GM21367 (cell line): Measurements from ENCODE around the gene NT5C1B.
"Not testable (repeated sequence)": the region's sequence is repeated elsewhere in the genome, so short reads cannot be mapped to it uniquely, and the experiment has no call there.

Source experiments
- ATAC-seq: cut with Tn5 transposase; IDR thresholded peaks from one replicate; pipeline ENCODE4 v1.9.1; 2021; ENCODE audit not compliant: unreplicated experiment

Gene NT5C1B

GRCh38 chr2:18589354-18589753 lies at the start of gene NT5C1B:
TSS of gene NT5C1B (minus strand) at chr2:18589569. CDS start at chr2:18589468, 101 bp downstream.
- no peak for ATAC-seq

- no peak for ATAC-seq
These were observed 47.8 kb upstream of the NT5C1B start for GRCh38 chr2:18637196-18637595.

GRCh38 chr2:18632699-18633098 lies 43.3 kb upstream of the NT5C1B start:
- ATAC-seq, result not testable (repeated sequence)

- ATAC-seq, result no peak
These were observed 41.6 kb upstream of the NT5C1B start for GRCh38 chr2:18630941-18631340.

- no peak for ATAC-seq
These were observed 41.2 kb upstream of the NT5C1B start for GRCh38 chr2:18630541-18630940.

- no peak for ATAC-seq
These were observed 40.7 kb upstream of the NT5C1B start for GRCh38 chr2:18630101-18630500.

- ATAC-seq, result no peak
These were observed 37.7 kb upstream of the NT5C1B start for GRCh38 chr2:18626958-18627650.

- ATAC-seq, result no peak
These were observed 36.9 kb upstream of the NT5C1B start for GRCh38 chr2:18626256-18626668.

- ATAC-seq, result no peak
These were observed 36.2 kb upstream of the NT5C1B start for GRCh38 chr2:18625563-18625962.

- ATAC-seq, result no peak
These were observed 34.4 kb upstream of the NT5C1B start for GRCh38 chr2:18623782-18624181.

GRCh38 chr2:18620867-18621632 lies 31.7 kb upstream of the NT5C1B start:
- ATAC-seq, result no peak

- no peak for ATAC-seq
These were observed 29.7 kb upstream of the NT5C1B start for GRCh38 chr2:18619091-18619490.

GRCh38 chr2:18614041-18614440 lies 24.7 kb upstream of the NT5C1B start:
- ATAC-seq, result no peak

- no peak for ATAC-seq
These were observed 22.8 kb upstream of the NT5C1B start for GRCh38 chr2:18612133-18612532.

- ATAC-seq, result no peak
These were observed 22.2 kb upstream of the NT5C1B start for GRCh38 chr2:18611604-18612003.

- ATAC-seq, result no peak
These were observed 21.8 kb upstream of the NT5C1B start for GRCh38 chr2:18611184-18611583.

- ATAC-seq, result no peak
These were observed 21.3 kb upstream of the NT5C1B start for GRCh38 chr2:18610651-18611050.

GRCh38 chr2:18610090-18610489 lies 20.7 kb upstream of the NT5C1B start:
- no peak for ATAC-seq

GRCh38 chr2:18605115-18605514 lies 15.7 kb upstream of the NT5C1B start:
- ATAC-seq, result no peak

GRCh38 chr2:18604531-18604885 lies 15.1 kb upstream of the NT5C1B start:
- no peak for ATAC-seq

- no peak for ATAC-seq
These were observed 14.6 kb upstream of the NT5C1B start for GRCh38 chr2:18603854-18604530.

- ATAC-seq, result no peak
These were observed 12.9 kb upstream of the NT5C1B start for GRCh38 chr2:18602298-18602697.
